Lung (tissue), 12 donors: ENCODE measurements around the gene TMEM38B. TPM values are rescaled to one million over a fixed set of nuclear protein-coding genes. Genes with fewer than 3 reads are reported as not detected.

ENCODE experiments used
- ATAC-seq: fragments of 200-7000 bp; cut with Tn5 transposase; one replicate; pipeline ENCODE4 v1.9.1; 2020; ENCODE audit warnings: moderate number of reproducible peaks; ENCODE audit not compliant: insufficient read depth, low FRiP score
- DNase-seq, 3 donors: peaks; one replicate each; pipeline ENCODE4 v3.0.0-alpha.2; 2013 to 2017
- H3K27ac ChIP-seq, 2 donors: one replicate each; pipeline ENCODE4 v1.5.1; 2013; ENCODE audit warnings: mild to moderate bottlenecking in 2 of 2, moderate library complexity in 2 of 2, control low read depth in 1 of 2, inconsistent platforms in 1 of 2, low read depth in 1 of 2, low read length in 1 of 2
- H3K27me3 ChIP-seq, 3 donors: one replicate each; pipeline ENCODE4 v1.5.1; 2013; ENCODE audit warnings: low read length in 2 of 3; ENCODE audit not compliant: control insufficient read depth in 3 of 3, insufficient read depth in 3 of 3
- H3K36me3 ChIP-seq, 4 donors: one replicate each; pipeline ENCODE4 v1.5.1; 2013; ENCODE audit warnings: low read length in 4 of 4, mild to moderate bottlenecking in 1 of 4, moderate library complexity in 1 of 4; ENCODE audit not compliant: control insufficient read depth in 4 of 4, insufficient read depth in 4 of 4
- H3K4me1 ChIP-seq, 5 donors: one replicate each; pipeline ENCODE4 v1.5.1; 2013; ENCODE audit warnings: low read length in 5 of 5, mild to moderate bottlenecking in 2 of 5, moderate library complexity in 1 of 5; ENCODE audit not compliant: control insufficient read depth in 5 of 5, insufficient read depth in 5 of 5
- H3K4me3 ChIP-seq: one replicate; pipeline ENCODE4 v1.5.1; 2013; ENCODE audit warnings: mild to moderate bottlenecking, control low read depth, moderate library complexity
- H3K9ac ChIP-seq, 2 donors: one replicate each; pipeline ENCODE4 v1.5.1; 2013; ENCODE audit warnings: low read length in 2 of 2, control low read depth in 1 of 2; ENCODE audit not compliant: insufficient read depth in 1 of 2
- H3K9me3 ChIP-seq, 4 donors: one replicate each; pipeline ENCODE4 v1.5.1; 2013; ENCODE audit warnings: low read length in 3 of 4, mild to moderate bottlenecking in 1 of 4, moderate library complexity in 1 of 4; ENCODE audit not compliant: control insufficient read depth in 4 of 4, insufficient read depth in 3 of 4
- WGBS, 2 donors: extraction: QIAGEN DNeasy Blood & Tissue Kit; methylation state at CpG; one replicate each; pipeline ENCODE4 v1.1.7; 2013; 5-methylcytosine and 5-hydroxymethylcytosine counted together
- polyA plus RNA-seq, 2 donors: library from polyadenylated mRNA; stranded (reverse); fragments of 200-250 nt; gene quantifications; one replicate each; pipeline ENCODE4 v1.2.1, GENCODE V29; 2013
- total RNA-seq, 2 donors: library from RNA; depleted of rRNA in 1 of 2; stranded (reverse); fragments of >200 nt in 1 of 2; gene quantifications; one replicate each; pipeline ENCODE4 v1.2.1, GENCODE V29; 2014 to 2021
- TF ChIP-seq, protein P1 (sequence below): IDR thresholded peaks from 2 replicates; pipeline ENCODE4 v1.5.1; 2012; ENCODE audit warnings: mild to moderate bottlenecking; ENCODE audit errors: control extremely low read depth, extremely low read depth
- donor health status: control.
- donor health status: control.
- donor health status: Bipolar disorder and iron deficiency.
- donor health status: healthy.
- donor health status: DM: yes; HTN: yes; CAD: no.

The TMEM38B gene
- total and polyA plus RNA-seq, 4 donors = 4.9 to 17.2 (median 11.1) TPM

DNA sequence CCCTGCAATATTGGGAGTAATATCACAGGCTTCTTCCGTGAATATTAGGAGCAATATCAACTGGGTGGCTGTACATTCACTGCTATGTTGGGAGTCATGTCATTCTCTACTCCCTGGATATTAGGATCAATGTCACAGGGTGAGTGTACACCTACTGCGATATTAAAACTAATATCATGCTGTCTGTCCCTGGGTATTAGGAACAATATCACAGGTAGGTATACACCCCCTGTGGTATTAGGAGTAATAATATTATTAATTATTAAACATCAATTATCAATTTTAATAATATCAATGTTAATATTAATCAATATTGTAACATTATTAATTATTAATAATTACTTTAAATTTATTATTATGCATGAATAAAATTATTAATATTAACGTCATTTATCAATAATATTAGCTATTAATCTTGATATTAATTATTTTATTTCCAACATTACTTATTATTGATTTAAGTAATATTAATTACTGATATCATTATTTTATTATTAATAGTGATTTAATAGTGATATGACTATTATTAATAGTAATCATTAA lies 121.9 kb downstream of the TMEM38B start:
- no peak overlapping the region for H3K4me3 ChIP-seq
- TF ChIP-seq, protein P1, sequence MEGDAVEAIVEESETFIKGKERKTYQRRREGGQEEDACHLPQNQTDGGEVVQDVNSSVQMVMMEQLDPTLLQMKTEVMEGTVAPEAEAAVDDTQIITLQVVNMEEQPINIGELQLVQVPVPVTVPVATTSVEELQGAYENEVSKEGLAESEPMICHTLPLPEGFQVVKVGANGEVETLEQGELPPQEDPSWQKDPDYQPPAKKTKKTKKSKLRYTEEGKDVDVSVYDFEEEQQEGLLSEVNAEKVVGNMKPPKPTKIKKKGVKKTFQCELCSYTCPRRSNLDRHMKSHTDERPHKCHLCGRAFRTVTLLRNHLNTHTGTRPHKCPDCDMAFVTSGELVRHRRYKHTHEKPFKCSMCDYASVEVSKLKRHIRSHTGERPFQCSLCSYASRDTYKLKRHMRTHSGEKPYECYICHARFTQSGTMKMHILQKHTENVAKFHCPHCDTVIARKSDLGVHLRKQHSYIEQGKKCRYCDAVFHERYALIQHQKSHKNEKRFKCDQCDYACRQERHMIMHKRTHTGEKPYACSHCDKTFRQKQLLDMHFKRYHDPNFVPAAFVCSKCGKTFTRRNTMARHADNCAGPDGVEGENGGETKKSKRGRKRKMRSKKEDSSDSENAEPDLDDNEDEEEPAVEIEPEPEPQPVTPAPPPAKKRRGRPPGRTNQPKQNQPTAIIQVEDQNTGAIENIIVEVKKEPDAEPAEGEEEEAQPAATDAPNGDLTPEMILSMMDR = no peak
- no peak overlapping the region for H3K27ac ChIP-seq
- ATAC-seq (no peak), DNase-seq (no peak)
- no peak overlapping the region for H3K9ac ChIP-seq
- H3K9me3 ChIP-seq = peaks cover 0 to 4% (median 0%) of the 10 kb centered on the region in 4 donors
- H3K27me3 ChIP-seq = no peaks in the 10 kb centered on the region
- no peaks in the 10 kb centered on the region for H3K36me3 ChIP-seq
- 77 to 86% methylated on average over 3 of the region's 3 CpGs for WGBS, 2 donors
- H3K4me1 ChIP-seq = no peaks in the 10 kb centered on the region

DNA sequence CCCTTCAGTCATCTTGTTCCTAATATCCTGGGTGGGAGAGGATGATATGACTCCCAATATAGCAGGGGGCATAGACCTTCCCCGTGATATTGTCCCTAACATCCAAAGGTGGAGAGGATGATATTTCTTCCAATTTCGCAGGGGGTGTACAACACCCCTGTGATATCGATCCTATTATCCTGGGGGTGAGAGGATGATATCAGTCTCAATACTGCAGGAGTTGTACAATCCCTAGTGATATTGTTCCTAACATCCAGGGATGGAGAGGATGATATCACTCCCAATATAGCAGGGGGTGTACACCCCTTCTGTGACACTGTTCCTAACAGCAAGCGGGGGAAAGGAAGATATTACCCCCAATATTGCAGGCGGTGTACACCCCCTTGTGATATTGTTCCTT lies 122.6 kb downstream of the TMEM38B start:
- no peak overlapping the region for H3K4me3 ChIP-seq
- TF ChIP-seq, protein P1 = no peak
- no peak overlapping the region for H3K9ac ChIP-seq
- no peak overlapping the region for H3K27ac ChIP-seq
- no peaks in the 10 kb centered on the region for H3K36me3 ChIP-seq
- DNase-seq (no peak), ATAC-seq (no peak)
- H3K27me3 ChIP-seq = no peaks in the 10 kb centered on the region
- H3K9me3 ChIP-seq = peaks cover 0 to 4% (median 0%) of the 10 kb centered on the region in 4 donors
- 94 to 99% methylated on average over 5 of the region's 5 CpGs for WGBS, 2 donors
- no peaks in the 10 kb centered on the region for H3K4me1 ChIP-seq

DNA sequence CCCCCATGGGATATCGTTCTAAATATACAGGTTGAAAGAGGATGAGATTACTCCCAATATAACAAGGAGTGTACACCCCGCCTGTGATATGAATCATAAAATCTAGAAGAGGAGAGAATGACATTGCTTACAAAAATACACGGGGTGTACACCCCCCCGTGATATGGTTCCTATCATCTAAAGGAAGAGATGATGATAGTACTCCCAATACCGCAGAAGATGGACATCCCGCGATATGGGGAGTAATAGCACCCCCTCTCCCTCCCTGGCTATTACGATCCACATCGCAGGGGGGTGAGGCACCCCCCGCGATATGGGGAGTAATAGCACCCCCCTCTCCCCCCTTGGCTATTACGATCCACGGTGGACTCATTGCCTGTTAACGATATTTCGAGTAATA lies 124.6 kb downstream of the TMEM38B start:
- Histone ChIP-seq H3K9me3 (peaks cover 0 to 8% (median 3%) of the 10 kb centered on the region in 4 donors), H3K27me3 (no peaks in the 10 kb centered on the region), H3K27ac (no peak overlapping the region), H3K4me3 (no peak overlapping the region), H3K9ac (no peak overlapping the region), H3K4me1 (no peaks in the 10 kb centered on the region), H3K36me3 (no peaks in the 10 kb centered on the region)
- 85 to 88% methylated on average over 15 of the region's 15 CpGs for WGBS, 2 donors
- no peak for DNase-seq
- TF ChIP-seq, protein P1 = no peak
- no peak for ATAC-seq

DNA sequence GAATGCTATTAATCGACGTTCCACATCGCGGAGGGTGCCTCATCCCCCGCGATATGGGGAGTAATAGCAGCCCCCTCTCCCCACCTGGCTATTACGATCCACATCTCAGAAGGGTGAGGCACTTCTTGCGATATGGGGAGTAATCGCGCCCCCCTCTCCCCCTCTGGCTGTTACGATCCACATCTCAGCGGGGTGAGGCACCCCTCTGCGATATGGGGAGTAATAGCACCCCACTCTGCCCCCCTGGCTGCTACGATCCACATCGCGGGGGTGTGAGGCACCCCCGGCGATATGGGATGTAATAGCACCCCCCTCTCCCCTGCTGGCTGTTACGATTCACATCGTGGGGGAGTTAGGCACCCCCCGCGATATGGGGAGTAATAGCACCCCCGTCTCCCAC lies 128.5 kb downstream of the TMEM38B start:
- Histone ChIP-seq H3K27ac (no peak overlapping the region), H3K9me3 (peaks cover 0 to 7% (median 2%) of the 10 kb centered on the region in 4 donors), H3K4me3 (no peak overlapping the region), H3K27me3 (no peaks in the 10 kb centered on the region), H3K9ac (no peak overlapping the region), H3K4me1 (no peaks in the 10 kb centered on the region), H3K36me3 (no peaks in the 10 kb centered on the region)
- DNase-seq (no peak), ATAC-seq (no peak)
- TF ChIP-seq, protein P1 = no peak
- 78 to 81% methylated on average over 23 of the region's 23 CpGs for WGBS, 2 donors
